NCI-H345 (cell line): ENCODE results near the gene C2orf76.

Experiments
- DNase-seq: peaks from one replicate; lab custom pipeline; 2025; lab: John Stamatoyannopoulos, UW

C2orf76 gene

DNA sequence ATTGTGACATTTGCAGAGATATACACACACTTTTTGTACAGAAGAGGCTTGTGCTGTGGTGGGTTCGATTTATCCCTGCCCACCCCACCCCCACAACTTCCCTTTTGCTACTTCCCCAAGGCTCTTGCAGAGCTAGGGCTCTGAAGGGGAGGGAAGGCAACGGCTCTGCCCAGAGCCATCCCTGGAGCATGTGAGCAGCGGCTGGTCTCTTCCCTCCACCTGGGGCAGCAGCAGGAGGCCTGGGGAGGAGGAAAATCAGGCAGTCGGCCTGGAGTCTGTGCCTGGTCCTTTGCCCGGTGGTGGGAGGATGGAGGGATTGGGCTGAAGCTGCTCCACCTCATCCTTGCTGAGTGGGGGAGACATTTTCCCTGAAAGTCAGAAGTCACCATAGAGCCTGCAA, 103.0 kb downstream of the C2orf76 start:
- no peak for DNase-seq

DNA sequence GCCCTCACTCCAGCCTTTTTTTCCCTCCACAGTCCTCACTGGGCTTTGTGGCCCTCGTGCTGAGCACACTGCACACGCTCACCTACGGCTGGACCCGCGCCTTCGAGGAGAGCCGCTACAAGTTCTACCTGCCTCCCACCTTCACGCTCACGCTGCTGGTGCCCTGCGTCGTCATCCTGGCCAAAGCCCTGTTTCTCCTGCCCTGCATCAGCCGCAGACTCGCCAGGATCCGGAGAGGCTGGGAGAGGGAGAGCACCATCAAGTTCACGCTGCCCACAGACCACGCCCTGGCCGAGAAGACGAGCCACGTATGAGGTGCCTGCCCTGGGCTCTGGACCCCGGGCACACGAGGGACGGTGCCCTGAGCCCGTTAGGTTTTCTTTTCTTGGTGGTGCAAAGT, 103.6 kb downstream of the C2orf76 start:
- no peak for DNase-seq

DNA sequence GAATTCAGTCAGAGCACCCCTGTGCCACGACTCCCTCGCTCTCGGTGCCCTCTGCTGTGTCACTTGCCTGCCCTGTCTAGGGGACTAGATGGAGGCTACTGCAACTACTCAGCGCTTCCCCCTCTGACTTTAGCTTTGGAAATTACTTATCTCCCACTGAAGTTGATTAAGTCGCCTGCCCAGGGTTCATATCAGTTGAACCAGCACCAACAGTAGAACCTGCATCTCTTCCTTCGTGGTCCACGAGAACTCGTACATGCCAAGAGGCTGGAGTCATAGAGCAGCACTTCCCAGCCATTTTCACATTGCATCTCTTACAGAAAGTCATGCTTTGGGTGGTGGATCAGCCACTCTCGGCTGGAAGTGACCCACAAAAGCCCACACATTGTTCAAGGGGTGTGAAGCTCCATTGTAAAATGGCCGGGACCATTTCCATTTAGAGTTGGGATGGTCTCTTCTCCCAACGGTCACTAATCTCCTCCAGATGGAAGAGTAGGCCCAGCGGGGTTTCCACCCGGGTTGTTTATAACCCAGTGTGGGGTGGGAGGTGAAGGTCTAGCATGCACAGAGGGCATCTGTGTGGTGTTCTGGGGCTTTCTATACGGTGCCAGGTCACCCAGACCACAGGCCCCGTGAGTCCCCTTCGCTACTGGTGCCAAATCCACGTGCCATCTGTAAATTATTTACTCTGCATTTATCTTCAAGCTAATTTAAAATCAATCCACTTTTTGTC, 105.0 kb downstream of the C2orf76 start:
- DNase-seq: no peak

DNA sequence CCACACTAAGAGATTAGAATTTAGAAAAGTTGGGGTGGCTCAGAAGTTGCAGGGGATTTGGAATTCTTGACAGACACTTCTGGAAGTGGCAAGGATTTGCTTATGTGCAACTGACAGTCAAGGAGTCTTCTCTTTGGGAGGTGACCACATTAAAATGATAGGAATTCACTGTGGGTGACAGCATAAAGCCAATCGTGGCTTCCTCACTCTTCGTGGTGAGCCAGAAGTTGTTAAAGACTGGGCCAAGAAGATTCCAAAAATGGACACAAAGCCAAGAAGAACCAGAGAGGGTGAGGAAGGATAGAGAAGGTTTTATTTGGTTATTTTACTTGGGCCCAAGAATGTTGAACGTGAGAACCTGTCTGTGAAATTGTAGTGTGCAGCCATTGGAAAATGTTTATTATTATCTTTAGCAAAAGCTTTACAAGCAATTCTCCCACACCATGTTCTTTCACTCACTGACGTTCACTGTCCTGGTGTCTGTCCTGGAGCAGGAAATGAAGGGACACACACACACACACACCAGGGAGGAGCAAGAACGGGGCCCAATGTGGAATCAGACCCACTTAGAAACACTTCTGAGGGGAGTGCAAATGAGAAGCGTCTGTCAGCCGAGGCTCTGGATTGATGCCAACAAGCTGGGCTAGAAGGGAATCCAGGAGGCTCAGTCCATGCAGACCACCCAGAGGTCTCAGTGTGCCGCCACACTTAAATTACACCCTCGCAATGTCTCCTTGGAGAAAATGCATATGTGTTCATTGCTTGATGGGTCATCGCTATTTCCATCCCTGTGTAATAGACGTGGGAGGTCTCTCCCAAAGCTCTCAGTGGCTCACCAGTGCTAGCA, 105.8 kb downstream of the C2orf76 start:
- DNase-seq: no peak

DNA sequence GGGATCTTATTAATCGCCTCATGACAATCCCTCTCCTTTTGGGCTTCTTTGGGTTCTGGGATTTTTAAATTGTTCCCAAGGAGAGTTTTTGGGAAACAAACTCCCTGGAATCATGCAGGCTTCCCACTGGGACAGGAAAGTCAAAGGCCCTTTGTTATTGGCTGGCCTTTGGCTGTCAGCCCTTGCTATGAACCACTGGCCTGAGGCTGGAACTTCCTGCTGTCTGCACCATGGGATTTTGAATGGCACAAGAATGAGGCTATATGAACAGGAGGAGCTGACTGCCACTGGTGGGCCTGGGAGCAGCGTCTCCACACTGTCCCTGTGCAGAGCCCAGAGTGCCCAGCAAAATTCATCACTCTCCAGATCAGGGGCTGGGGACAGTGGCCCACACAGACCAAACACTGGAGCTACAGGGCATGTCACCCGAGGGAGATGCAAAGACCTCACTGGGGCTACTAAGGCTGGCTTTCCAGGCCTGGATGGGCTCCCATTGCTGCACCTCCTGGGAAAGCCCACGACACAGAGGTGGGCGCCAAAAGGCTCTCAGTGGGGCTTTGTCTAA, 107.3 kb downstream of the C2orf76 start:
- no peak for DNase-seq

DNA sequence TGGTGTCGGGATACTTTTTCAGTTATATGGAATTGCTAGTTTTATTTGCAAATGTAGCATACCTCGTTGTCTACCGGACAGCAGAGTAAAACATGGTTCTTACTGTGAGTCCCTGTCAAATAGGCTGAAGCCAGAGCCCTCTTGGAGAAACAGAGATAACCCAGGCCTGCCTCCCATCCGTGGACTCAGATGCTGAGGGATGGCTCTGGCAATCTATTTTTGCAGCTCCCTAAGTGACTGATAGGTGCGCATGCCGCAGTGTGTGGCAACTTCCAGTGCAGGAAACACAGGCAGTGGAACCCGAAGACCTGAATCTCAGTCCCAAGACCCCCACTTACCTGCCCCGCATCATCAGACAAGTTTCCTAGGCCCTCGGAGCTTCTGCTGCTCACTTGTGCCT, 109.4 kb downstream of the C2orf76 start:
- DNase-seq: no peak

DNA sequence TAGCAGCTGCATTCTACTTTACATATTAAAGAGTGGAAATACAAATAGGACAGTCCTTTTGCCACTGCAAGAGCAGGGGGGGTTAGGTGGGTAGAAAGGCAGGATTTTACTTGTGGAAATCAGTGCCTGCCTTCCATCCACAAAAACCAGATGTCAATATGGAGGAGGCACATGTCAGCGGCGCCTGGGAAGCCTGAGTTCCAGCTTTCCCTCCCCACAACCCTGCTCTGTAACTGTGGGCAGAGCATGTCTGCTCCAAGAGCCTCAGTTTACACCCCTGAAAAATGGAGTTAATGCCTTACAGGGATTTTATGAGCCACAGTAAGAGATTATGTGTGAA, 110.1 kb downstream of the C2orf76 start:
- no peak for DNase-seq

DNA sequence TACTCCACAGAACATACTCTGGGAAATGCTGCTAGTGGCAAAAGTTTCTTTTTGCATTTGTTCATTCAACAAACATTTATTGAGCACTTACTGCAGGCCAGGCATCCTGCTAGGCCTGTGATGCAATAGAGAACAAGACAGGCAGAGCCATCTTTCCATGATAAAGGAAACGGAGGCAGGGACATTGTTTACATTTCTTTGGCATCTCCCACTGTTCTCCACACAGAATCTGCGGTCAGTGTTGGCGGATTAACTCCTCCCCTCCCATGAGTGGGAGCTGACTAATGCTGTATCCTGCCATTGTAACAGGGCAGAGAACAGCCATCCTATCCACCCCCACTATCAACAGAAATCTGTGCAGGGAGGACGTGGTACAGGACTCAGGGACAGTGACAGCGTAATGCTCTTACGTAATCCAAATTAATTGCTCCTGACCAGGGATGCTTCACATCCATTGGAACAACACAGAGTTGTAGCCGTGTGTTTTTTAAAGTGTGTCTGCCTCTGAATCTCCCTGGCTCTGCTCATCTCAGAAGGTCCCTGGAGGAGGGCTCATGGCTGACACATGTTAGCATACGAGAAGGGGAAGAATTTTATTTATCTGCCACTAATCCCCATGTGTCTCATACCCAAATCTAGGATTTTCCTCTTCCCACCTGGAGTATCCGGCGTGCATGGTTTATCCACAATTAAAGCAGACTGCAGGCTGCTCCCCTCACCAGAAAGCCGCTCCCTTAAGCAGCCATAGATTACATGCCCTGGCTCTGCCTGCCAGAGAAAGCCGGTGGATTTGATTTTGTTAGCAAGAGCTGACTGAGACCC, 110.7 kb downstream of the C2orf76 start:
- DNase-seq: peak; percentile 19

DNA sequence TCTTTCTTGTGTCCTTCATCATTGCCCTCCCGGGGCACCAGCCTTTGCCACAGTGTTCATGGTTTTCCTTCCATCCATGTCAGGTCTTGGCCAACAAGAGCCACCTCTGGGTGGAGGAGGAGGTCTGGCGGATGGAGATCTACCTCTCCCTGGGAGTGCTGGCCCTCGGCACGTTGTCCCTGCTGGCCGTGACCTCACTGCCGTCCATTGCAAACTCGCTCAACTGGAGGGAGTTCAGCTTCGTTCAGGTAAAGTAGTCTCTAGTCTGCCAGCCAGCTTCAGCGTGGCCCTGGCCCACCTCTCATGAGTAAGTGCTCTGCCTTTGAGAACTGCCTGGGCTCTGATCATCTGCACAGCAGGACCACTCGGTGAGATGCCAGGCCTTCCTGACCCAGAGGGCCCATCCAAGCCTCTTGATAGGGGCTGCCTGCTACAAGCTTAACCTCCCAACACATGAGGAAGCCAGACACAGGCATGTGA, 112.0 kb downstream of the C2orf76 start:
- no peak for DNase-seq

DNA sequence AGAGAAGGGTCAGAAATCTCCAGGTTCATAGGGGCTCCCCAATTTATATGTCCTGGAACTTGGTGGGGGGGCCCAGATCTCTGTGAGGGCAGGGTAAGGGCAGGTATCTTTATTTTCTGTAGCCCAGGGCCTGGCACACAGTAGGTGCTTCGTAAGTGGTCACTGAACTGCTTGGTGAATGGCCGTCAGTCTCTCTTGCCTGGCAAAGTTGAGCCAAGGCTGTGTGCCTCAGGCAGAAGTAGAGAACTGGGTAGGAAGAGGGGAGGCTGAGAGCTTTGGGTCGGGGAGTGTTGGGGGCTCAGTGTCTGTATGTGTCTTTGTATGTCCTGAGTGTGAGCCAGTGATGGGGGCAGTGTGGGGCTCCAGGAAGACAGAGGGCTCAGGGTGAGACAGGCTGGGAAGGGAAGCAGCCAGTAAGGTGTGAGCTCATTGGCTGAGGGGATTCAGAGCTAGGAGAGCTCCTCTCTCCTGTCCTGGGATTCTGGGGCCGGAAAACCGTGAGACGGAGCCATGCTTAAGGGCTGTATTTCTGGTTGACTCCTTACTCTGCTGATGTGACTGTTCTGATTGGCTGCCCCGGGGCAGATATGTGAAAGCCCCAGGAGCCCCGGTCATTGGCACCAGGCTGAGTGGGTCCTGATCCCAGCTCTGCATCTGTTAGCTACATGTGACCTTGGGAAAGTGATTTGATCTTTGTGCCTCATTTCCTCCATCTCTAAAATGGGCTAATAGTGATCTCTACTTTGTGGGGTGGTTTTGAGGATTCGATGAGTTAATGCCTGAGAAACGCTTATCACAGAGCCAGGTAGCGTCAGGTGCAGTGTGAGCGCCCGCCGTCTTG, 112.7 kb downstream of the C2orf76 start:
- DNase-seq: no peak

DNA sequence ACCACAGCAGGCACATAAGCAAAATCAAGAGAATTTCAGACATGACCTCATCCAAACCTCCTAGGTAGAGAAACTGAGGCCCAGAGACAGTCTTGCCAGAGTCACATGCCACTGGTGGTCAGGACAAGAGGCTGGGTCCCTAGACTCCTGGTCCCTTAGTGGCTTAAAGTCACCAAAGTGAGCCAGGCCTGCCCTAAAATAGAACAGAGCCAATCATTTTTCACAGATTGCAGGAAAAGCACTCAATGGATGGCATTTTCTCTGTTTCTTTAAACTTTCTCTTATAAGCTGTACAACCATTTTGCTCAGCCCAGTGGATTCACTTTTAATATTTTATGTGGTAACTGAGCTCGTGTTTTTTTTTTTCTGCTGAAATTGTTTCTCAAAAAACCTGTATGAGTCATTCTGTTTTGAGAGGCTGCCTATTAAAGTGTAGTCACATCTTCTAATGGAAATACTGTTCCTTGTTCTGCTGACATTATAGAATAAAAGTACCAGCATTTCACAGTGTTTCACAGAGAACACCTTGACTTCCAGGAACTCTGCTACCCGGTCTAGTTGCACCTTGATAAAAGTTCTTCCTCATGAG, 113.4 kb downstream of the C2orf76 start:
- no peak for DNase-seq
